HG02884 (cell line): Measurements from ENCODE around the gene LYAR.
"Not testable (repeated sequence)": the region's sequence is repeated elsewhere in the genome, so short reads cannot be mapped to it uniquely, and the experiment has no call there.

ENCODE experiments used
- ATAC-seq: cut with Tn5 transposase; IDR thresholded peaks from one replicate; pipeline ENCODE4 v1.9.1; 2021; ENCODE audit warnings: mild to moderate bottlenecking, moderate library complexity; ENCODE audit not compliant: unreplicated experiment

The LYAR gene

DNA sequence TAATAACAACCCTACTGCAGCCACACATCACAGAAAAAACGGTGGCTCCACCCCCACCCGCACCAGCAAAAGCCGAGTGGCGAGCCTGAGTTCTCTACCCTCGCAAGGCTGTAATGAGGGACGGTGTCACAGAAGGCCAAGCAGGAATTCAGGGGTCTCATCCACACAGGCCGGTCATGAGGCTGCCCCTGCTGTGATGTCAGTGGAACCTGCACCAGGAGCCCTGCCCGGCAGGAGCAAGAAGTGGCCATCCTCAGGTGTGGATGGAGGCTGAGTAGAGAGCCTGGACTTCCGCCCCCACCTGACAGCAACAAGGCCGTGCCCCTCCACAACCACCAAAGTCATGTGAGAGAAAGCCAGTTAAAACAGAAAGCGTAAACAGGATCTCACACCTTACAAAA, 20.6 kb downstream of the LYAR start:
- ATAC-seq, result no peak

DNA sequence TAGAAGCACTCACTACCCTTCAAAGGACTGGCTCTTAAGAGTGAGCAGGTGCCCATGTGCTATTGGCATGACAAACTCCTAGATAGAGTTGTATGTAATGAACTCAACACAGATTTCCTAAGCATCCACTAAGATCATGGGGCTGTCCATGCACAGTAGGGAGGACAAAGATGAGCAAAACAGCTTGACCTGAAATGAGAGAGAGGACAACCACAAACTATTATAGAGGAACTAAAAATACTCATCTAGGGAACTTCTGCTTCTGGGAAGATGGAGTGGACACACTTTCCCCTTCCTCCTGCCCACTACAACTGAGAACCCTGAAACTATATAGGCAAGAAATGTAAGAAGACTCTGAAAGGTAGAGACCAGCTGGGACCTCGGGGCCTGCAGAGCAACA, 21.2 kb downstream of the LYAR start:
- ATAC-seq, result no peak

DNA sequence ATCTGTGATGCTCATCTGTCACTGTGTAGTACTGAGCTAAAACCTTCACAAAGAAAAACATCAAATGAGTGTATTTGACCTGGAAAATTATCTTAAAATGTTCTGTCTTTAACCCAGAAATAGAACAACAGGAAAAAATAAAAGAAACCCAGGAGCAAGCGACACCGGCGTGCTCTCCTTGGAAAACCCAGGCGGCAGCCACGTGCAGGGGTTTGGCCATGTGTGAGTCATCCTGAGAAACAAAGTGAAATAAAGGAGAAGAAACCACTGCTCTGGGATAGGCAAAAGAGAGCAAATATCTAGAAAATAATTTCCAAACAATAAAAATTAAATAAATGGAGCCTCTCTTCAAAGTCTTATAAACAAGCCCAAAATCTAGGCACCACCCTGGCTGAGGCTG, 22.0 kb downstream of the LYAR start:
- ATAC-seq, result no peak

DNA sequence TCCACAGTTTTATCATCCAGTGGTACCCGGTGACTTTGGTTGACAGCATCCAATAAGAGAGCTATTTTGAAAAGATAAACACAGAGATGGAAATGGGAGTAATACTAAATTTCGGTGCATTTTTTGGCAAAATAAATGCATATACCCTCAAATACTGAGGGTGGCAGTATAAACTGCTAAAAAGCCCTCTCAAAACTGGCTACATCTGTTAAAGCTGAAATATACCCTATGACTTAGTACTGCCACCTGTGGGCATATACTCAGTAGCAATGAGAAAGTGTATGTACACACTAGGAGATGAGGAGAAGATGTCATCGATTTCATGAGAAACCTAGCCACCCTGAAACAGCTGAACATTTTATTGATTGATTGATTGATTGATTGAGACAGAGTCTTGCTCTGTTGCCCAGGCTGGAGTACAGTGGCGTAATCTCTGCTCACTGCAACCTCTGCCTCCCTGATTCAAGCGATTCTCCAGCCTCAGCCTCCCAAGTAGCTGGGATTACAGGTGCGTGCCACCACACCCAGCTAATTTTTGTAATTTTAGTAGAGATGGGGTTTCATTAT, 29.7 kb downstream of the LYAR start:
- no peak for ATAC-seq

DNA sequence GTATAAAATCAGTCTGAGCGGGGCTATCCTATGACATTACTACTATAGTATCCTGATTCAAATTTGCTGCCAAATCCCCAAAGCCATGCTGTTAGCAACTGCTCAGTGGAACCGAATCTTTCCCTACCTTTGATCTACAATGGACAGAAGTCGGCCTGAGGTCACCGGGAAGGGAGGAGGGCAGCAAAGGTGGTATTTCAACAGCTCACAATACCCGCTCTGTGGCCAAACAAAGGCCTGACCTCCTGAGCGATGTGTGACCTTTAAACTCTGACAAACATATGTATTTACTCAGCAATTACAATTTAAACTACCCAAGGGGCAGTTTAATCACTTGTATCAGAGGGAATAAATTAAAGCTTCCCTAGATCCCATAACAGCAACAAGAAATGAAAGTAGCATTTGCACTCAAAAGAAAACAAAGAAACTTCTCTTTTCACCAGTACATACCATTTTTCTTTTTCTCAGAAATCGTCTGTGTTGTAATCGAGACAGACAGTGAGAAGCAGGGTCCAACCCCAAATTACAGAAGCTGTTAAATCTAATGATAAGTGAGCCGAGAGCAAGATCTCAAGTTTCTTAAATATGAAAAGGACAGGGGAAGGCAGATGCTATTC, 30.4 kb downstream of the LYAR start:
- ATAC-seq, result no peak

DNA sequence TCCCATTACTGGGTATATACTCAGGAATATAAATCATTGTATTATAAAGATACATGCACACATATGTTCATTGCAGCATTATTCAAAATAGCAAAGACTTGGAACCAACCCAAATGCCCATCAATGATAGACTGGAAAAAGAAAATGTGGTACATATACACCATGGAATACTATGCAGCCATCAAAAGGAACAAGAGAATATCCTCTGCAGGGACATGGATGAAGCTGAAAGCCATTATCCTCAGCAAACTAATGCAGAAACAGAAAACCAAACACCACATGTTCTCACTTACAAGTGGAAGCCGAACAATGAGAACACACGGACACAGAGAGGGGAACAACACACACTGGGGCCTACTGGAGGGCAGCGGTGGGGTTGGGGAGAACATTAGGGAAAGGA, 32.2 kb downstream of the LYAR start:
- ATAC-seq, result not testable (repeated sequence)

DNA sequence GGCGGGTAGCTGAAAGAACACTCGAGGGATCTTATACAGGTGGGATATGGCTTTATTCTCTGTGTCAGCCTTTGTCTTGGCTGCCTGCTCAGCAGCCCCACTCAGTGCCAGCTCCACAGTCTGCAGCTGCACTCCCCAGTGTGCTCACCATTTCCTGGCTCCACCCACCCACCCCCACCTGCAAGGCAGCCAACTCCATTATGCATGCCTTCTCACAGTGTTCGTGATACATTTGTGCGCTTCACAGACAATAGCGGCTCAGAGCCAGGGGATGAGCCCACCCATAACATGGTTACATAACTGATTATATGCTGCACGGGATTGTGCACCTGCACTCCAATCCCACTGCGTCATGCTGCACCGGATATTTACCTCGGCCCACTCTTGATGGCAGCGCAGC, 33.2 kb downstream of the LYAR start:
- no peak for ATAC-seq

DNA sequence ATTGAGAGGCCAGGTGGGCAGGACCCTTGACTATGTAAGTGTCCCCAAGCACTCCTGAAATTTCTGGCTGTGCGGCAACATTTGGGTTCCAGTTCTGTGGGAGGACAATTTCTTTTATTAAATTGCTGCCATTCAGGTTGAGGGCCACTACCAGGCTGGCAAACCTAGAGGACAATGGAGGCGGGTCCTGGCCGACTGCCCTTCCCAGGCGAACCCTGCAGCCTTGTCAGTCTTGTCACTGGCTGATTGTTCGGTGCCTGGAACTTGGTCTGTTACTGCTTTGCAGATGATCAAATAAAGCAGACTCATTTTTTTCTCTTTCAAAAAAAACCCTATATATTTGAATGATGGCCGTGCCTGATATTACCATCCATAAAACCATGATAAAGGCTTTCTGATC, 35.3 kb downstream of the LYAR start:
- no peak for ATAC-seq

DNA sequence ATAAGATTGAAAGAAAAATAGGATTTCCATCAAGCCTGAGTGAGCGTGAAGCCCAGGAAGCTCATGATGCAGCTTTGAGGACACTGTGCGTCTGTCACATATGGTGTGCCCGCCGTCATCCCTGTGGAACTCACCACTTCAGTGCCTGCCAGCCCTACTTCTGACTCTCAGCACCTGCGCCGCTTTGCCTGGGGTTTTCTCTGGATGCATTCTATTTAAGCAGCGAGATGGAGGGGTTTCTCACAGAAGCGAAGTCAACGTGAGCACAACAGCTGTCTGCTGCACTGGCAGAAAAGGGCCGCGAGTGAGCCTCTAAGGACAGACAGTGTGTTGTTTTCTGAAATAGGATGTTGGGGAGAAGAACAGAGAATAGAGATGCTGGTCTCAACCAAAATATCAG, 35.8 kb downstream of the LYAR start:
- ATAC-seq, result no peak

DNA sequence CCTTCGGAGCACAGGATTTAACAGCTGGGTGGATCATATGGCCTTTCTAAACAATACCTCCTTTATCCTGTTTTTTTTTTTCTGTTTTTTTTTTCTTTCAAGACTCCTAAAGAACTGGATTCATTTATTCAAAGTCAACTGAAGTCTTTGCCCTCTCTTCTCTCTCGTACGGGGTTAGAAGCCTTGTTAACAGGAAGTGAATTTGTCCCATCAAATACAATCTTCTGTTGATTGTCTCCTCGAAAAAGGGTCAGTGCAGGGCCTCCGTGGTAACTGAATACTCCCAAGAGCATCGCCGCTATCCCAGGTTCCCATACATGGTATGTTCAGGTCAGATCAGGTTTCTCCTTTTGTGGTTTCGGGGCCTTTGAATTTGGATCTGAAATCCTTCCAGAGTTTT, 40.1 kb downstream of the LYAR start:
- ATAC-seq, result no peak

DNA sequence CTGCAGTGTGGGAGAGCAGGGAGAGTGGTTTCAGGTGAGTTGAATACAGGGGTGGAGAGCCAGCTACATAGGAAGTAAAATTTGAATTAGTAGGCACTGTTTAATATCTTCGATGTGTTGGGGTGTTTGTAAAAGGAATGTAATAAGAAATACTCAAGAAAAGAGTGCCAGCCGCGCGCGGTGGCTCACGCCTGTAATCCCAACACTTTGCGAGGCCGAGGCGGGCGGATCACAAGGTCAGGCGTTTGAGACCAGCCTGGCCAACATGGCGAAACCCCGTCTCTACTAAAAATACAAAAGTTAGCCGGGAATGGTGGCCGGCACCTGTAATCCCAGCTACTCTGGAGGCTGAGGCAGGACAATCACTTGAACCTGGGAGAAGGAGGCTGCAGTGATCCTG, 40.6 kb downstream of the LYAR start:
- ATAC-seq, result not testable (repeated sequence)

DNA sequence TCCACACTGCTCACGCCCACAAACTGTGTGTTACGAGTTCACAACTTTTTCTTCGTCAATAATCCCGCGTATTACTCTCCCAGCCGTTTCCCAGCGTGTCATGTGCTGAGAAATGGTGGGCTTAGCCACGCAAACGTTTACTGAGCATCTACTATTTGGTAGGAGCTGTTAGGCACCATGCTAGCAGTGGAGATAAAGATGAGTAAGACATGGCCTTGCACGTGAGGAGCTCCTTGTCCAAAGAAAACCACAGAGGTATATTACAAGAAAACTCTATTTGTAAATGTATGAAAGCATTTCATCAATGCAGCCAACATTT, 41.1 kb downstream of the LYAR start:
- no peak for ATAC-seq

DNA sequence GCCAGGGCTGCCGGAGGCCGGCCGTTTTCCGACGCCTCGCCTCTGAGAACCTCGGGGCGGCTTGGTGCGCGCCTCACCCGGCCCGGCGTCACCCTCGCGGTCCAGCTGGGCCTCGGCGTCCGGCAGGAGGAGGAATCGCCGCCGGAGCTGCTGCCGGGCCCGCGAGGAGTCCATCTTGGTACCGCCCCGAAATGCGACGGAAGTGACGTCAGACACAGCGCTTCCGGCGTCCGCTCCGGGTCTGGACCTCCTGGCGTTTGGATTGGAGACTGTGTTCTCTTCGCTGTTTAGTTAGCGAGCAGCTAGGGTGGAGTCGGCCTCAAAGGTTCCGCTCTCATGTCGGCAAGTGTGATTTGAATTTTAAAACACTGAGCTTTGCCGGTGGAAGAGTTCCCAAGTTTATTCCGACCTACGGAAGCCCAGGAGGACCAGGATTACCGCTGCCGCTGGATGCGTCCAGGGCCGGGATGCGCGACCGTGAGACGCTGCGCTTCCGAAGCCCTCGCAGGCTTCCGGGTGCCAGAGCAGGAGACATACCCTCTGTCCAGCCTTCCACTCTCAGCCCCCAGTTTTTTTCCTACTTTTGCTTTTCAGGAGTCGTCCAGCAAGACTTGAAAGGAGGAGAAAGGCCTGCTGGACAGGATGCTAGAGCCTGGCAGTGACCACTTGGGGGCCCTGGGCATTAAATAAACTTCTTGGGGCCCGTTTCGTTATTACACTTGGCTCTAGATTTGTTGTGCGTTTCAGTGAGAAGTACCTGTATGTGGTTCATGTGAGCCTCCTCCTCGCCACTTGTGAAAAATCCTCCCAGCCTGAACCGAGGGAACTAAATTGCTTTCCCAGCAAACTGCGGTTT, 41.7 kb downstream of the LYAR start, which contains the start of gene TMEM128:
Gene TMEM128 (minus strand): TSS at position 195 of the 856 bp plus-strand sequence. CDS start 21 bp downstream, at position 174.
- peak; percentile 91 for ATAC-seq

DNA sequence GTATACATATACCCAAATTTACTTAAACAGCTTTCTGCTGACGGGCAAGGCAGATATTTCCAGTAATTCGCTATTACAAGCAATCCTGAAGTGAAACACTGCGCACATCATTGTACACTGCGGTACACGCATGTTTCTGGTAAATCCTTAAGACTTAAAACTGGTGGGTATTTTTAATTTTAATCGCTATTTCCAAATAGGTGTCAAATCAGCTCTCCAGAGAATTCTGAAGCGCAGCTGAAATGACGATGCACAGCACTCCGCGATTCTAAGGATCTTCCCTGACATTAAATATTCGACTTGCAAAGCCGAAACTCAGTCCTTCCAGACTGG, 42.3 kb downstream of the LYAR start:
- peak; percentile 21 for ATAC-seq

DNA sequence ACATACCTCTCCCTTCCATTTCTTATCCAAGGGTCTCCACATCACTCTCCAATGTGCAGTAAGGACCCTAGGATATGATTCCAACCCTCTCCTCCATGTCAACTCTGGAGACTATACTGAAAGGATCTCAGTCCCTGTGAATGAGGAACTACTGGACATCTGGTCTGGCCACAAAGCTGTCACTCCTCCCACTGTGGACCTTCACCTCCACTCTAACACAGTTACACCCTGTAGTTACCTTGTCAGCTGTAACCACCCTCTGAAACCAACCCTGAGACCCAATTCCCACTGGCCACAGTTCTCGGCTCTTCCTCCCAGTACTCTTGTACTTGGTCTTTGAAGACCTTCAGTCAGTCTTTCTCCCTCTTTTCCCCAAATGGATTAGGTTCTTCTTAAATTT, 44.8 kb downstream of the LYAR start:
- no peak for ATAC-seq

DNA sequence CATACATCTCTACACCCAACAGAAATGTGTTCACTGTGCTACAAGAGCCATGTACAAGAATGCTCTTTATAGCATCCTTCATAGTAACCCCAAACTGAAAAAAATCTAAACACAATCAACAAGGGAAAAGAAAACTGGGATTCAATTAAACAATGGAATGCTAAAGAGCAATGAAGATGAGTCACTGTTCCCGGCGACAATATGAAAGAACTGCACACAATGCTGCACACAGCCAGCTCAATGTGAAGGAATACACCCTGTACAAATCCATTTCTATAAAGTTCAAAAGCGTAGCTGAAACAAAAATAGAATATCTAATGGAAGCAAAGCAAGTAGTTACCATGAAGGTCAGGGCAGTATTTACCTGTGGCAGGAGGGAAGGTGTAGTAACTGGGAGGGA, 50.4 kb downstream of the LYAR start:
- ATAC-seq, result not testable (repeated sequence)

DNA sequence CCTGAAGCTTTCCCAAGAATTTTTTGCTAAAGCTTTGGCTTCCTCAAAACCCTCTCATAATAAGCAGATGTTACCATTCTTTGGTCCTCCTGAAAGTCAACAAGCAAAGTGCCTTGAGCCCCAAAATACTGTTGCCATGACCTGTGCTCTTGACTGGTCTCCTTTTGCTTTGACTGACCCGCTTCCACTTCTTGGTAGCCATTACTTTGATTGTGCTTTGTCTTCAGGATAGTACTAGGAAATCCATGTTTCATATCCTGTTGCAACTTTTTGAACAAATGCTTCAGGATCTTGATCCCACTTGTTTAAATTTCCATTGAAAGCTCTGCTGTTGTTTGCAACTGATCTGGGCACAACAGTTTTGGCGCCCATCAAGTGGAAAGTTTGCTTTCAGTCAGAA, 56.3 kb downstream of the LYAR start:
- ATAC-seq, result no peak

DNA sequence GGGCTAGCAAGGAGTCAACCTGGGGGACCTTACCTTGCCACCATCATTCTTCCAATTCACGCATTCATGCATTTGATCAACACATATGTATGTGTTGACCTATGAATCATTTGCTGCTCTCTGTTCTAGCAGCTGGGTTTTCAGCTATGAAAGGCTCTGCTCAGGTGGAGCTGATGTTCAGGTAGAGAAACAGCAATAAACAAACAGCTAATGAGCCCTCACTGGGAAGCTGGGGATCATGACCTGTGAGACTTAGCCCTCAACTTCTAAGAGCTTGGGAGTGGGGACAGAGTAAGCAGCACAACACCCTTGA, 61.6 kb downstream of the LYAR start:
- no peak for ATAC-seq

DNA sequence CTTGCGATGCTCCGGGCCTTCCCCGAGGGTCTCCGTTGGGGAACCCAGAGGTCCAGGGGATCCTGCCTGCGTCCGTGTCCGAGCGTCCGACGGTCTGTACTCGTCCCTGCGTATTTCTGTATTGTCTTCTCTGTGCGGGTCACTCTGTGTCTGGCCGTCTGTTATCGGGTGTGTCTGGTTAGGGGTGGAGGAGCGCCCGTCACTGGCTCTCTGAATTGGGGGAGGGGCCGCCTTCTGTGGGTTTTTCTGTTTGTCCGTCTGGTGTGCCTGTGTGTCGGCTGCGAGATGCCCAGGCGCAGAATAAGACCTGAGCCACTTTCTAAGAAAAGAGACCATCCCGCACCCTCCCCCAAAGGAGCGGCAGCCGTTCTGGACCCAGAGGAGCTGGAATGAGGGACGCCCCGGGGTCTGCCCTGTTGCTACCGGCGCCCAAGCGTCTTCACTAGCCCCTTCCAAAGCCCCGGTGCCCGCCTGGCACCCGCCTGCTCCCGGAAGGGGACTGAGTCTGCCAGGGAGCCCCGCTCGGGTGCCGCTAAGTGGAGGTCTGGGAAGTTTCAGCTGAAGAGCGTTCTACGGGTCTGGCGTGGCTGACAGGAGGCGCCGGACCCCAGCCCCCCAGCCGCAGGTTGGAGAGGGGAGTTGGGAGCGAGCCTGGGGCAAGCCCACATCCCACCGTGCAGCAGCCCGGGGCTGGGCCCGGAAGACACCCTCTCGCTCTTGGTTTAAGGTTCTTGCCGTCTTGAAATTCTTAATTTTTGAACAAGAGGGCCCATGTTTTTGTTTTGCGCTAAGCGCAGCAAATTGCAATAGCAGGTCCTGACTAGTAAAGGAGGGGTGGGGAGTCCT, 62.2 kb downstream of the LYAR start:
- no peak for ATAC-seq

DNA sequence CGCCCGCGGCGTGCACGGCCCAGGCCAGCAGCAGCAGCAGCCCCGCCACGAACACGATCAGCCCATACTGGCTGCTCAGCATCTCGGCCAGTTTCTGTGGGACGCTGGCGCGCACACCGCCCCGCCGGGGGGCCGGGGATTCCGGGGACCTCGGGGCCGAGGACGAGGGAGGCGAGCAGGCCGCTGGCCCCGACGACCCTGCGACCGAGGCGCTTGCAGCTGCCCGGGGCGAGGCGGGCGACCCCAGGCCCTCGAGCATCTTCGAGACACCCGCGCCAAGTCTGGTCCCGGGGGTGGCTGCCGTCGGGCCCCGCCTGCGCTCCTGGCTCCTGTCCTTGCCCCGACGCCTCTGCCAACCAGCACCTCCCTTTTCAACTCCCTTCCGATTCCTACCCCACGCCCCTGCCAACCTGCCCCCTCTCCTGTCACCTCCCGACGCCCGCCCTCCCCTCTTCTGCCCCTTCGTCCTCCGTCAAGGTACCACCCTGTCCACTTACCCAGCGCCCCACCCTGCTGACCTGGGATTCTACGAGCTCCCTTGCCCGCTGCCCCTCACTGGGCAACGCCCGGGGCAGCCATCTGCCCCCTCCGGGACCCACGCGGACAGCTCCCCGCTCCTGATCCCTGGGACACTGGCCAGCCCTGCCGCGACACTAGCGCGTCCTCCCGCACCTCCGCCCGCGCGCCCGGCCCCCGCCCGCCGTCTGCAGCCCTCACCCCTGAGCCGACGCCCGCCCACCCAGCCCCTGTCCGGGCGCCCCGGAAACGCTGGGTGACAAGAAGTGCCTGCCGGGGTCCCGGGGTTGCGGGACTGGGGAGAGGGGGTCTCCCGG, 63.1 kb downstream of the LYAR start, which contains the start of gene OTOP1:
Gene OTOP1 (minus strand): TSS at position 324 of the 833 bp plus-strand sequence. CDS start 65 bp downstream, at position 259.
- no peak for ATAC-seq
